ENCODE data around the gene LARGE1.
A peak's percentile ranks its signal among the peaks of the same experiment; 100 is the strongest.
"Not testable (repeated sequence)": the region's sequence is repeated elsewhere in the genome, so short reads cannot be mapped to it uniquely, and the experiment has no call there.

LARGE1 gene

DNA sequence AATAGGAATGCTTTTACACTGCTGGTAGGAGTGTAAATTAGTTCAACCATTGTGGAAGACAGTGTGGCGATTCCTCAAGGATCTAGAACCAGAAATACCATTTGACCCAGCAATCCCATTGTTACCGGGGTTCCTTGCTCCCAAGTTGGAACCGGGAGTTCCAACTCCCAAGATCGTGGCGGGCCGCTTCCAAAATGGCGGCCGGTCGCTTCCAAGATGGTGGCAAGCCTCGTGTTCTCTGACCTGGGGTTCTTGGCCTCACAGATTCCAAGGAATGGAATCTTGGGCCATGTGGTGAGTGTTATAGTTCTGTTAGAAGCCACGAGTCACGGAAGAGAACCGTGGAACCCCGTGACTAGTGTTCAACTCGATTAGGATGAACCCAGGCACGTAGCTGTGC is 62.5 kb downstream of the LARGE1 start:
- DNase-seq (ENCODE audit: low spot score), result not testable (repeated sequence)

DNA sequence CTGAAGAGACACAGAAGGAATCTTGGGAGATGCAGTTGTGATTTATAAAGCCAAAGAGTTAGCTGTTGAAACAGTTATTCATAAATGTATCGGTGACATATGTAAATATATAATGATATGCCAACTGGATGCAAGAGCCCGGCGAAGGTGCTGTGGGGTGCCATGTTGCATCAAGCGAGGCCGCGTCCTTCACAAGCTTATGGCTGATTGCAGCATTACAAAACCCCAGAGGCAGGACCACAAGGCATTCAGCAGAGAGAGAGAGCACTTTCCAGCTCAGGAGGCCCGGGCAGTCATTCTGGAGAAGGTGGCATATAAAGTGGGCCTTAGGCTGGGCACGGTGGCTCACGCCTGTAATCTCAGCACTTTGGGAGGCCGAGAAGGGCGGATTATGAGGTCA is 65.6 kb downstream of the LARGE1 start:
- no peak for DNase-seq (ENCODE audit: low spot score)

DNA sequence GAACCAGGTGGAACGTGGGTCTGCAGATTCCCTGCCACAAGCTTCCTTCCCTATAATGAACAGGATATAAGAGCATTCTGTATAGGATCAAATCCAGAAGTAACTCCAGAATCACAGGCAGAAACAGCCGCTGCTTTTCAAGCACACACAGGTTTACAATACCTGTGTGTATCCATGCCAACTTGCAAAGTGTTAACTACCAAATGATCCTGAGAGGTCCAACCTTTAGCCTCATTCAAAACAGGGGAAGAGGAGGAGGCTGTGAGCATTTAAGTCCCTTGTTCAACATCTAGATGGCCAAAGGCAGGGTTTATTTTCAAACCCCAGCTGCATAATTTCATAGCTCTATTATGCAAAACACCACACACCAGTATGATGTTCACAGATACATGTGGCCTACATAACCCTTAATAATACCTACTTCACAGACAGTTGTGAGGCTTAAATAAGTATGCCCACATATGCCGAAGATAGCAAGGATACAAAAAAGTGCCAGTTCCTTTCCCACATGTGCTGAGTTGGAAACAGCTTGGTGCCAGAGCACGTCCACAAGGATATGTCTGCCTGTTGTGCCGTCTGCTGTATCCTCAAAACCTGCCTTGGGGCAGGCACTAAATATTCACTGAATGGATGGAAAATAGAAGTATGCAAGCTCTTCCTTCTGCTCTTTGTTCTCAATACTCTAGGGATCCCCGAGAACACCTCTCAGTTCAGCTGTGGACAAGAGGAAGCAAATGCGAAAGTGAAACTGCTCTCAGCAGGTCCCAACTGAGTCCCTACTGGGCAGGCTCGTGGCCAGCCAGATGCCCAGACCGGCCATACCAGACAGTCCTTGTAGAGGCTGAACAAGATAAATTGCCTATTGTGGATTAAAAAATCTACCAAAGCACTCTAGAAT is 66.8 kb downstream of the LARGE1 start:
- no peak for DNase-seq (ENCODE audit: low spot score)

DNA sequence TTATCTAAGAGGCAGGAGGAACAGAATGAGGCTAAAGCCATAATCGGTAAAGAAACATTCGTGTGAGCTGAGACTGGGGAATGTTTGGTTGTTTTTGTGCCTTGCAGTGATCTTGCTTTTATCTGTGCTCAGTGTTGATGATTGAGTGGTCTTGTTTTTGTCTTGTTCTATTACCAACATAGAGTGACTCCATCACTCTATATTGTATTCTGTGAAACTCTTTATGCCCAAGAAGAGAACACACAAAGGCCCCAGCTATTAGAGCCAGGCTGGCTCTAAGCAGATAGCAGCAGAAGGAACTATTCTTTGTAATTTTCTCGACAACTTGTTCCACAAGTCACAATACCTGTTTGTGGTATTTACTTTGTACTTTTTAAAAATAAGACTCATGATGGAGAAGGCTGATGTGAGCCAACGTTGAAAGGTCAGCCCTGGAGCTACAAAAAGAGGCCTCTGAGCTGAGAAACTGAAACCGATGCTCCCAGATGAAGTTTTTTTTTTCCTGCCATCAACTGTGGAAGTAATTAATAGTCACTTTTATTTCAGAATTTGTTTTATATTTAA is 68.4 kb downstream of the LARGE1 start:
- DNase-seq (ENCODE audit: low spot score), result no peak

DNA sequence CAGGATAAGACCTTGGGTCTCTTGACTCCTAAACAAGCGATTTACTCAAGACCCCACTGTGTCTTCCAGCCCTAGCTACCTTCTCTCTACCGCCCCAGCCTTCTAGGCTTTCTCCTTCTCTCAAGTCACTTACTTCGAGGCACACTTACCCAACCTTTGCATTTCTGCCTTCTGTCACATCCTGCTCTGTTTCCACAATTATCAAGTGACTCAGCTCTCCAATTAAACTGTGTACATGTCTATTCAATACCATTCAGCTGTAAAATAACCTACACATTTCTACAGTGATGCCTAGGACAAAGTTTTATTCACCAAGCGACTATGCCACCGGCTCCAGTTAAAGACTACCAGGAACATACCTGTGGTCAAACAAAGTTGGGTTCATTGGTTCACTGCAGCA is 69.0 kb downstream of the LARGE1 start:
- no peak for DNase-seq (ENCODE audit: low spot score)

DNA sequence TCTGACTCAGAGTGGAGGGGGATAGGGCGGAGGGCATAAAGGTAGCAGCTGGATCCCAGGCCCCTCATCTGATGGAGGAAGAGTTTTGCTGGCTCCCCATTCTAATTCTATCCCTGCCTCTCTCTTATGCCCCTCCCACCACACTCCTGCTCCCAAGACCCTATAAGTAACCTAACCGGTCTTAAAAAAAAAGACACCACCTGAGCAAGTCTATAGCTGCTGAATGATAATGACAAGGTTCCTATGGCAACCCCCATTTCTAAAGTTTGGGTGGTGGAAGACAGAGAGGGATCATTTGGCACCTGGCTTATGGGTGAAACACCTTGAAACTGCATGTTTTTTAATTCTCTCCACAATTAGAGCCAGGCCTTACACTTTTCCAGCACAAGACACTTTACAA is 69.6 kb downstream of the LARGE1 start:
- DNase-seq (ENCODE audit: low spot score), result no peak

DNA sequence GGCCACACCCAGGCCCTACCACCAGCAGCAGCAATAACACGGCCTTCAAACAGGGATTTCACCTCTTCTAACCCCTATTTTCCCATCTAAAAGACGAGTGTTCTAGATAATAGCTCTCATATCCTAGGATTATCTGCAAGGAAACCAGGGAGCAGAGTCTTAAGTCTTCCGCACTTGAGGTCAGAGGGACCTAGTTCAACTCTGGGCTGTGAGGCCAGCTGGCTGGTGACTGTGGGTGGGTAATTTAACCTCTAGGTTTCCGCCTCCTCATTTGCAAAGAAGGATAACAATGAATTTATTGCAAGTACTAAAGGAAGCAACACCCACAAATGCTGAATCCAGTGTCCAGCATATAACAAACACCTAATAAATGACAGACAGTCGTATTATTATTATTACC is 70.1 kb downstream of the LARGE1 start:
- no peak for DNase-seq (ENCODE audit: low spot score)

DNA sequence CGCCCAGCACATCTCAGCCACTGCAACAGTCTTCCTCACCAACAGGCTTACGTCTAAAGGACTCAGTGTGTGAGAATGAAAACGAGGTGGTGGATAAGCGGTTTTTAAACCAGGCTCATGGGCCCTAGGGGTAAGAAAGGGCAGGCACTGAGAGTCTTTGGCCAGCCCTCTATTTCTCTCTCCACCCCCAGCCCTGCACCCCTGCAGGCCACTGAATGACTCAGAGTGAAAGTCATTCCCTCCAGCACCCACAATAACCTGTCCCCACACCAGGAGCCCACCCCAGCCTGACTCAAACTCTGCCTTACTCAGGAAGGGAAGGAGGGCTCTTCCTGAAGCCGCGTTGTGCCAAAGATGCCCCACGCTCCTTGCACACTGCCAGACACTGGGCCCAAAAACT is 72.0 kb downstream of the LARGE1 start:
- DNase-seq (ENCODE audit: low spot score), result no peak

DNA sequence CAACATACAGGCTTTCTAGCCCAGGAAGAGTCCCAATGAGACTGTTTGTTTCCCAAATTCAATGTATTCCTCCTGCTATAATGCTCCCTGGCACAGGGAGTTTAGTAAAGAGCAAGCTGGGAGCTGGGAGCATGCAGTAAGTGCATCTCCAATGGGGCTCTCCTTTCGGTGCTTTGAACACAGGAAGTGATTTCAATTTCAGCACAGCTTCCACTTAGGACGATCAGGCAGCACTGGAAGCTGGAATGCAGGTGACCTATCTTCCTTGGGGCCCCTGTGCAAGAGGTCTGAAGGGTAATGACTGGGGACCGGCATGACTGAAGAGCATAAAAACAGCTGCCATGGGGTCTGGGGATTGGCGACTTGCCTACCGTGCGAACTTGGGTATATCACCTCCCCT is 76.0 kb downstream of the LARGE1 start:
- DNase-seq (ENCODE audit: low spot score), result no peak

DNA sequence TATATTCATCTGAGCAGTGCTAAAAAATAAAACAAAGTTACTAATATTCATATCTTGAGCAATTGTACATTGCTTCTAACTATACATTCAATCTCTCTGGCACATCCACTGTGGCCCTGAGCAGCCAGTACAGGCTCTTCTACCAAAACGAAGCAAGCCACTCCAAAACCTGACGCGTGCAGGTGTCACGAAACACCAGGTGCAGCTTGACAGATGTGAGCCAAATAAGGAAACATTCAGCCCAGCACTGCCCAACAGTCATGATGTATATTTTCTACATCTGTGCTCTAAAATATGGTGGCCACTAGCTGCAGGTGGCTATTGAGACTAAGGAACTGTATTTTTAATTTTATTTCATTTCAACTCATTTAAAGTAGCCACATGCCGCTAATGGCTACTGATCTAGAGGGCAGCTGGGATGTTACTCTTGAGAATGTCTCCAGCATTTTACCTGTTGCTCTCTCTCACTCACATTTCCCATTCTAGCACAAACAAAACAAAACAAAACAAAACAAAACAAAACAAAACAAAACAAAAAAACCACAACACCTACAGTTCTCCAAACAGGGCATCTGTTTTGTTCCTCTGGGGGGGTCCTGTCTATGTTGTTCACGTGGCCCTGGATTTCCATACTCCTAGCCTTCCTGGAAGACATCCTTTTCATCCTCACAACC is 77.7 kb downstream of the LARGE1 start:
- no peak for DNase-seq (ENCODE audit: low spot score)

DNA sequence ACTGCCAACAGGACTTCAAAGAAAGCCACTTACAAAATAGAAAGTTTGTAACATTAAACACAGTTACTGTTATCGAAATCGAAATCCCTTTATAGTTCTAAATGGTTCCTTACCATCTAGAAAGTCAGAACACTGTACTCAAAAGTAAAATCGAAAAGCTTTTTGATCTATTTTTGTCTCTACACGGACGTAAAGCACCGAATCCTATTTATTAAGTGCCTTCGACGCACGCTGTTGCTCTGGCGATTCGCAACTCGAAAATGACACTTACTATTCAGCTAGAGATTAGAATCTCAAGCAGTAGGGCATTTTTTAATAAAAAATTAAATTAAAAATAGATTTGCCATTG is 78.3 kb downstream of the LARGE1 start:
- DNase-seq (ENCODE audit: low spot score), result no peak

DNA sequence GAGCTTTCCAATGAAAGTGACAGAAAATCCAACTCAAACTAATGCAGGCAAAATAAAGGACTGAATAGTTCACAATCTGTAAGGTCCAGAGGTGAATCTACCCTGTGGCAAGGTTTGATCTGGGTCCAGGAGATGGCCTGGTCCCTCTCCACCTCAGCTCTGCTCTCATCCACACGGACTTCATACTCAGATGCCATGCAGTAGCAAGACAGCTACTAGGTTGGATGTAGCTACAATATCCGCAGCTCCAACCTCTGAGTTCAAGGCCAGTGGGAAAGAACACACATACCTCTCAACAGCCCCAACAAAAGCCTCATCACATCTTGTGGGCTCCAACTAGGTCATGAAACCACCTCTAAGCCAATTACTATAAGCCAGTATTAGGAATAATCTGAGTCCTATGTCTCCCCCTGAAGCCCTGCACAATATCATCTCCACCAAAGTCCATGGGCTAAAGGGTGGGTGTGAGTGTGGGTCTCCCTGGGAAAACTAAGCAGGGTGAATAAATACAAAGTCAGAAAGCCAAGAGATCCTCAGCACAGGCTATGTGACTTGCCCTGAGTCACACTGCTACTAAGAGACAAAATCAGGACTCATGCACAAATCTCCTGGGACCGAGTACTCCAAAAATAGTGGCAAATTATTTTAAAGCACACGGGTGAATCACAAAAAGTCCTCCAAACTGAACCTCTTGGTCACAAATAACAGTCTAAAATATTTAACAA is 78.8 kb downstream of the LARGE1 start:
- no peak for DNase-seq (ENCODE audit: low spot score)

DNA sequence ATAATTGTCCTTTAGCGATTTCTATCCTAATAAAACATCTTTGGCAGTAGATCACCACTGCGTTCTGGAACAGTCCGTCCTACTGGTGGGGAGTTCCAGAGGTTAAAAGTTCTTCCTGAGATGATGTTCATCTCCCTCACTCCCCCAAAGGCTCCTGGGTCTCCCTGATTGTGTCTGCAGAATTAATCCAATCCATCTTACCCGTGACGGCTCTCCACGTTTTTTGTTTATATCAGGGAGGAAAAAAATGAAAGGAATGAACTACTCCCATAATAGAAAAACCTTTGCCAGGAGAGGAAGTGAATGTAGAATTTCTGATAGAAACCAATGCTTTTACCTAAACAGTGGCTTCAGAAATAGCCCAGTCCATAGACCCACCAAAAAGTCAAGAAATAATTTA is 81.6 kb downstream of the LARGE1 start:
- no peak for DNase-seq (ENCODE audit: low spot score)

DNA sequence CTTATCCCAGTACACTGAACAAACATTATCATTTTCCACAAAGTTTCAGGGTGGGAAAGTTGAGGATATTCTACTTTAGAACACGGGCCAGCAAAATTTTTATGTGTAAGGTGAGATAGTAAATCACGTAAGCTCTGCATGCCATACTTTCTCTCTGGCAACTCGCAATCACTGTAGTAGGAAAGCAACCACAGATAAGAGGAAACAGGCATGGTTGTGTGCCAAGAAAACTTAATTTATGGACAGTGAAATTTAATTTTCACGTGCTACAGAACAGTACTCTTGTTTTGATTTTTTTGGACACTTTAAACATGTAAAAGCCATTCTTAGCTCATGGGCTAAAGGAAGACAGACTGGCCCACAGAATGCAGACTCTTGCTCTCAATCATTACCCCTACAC is 82.5 kb downstream of the LARGE1 start:
- peak; percentile 72 for DNase-seq (ENCODE audit: low spot score)

DNA sequence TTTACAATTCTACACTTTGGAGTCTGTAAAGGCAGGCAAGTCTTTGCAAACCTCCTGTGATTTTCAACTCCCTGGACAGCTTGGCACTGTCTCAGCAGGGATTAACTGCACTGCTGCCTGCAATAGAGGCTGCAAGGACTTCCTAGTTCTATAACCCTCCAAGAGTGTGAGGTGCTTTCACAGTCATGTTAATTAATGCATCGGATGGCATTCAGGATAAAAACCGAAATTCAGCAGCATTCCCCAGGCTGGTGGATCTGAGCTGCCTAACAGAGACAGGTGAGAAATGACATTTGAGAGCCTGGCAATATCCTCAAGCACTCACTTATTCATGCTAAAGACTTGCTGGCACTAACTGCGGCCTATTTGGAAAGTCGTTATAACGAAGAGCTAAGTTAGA is 85.0 kb downstream of the LARGE1 start:
- no peak for DNase-seq (ENCODE audit: low spot score)

DNA sequence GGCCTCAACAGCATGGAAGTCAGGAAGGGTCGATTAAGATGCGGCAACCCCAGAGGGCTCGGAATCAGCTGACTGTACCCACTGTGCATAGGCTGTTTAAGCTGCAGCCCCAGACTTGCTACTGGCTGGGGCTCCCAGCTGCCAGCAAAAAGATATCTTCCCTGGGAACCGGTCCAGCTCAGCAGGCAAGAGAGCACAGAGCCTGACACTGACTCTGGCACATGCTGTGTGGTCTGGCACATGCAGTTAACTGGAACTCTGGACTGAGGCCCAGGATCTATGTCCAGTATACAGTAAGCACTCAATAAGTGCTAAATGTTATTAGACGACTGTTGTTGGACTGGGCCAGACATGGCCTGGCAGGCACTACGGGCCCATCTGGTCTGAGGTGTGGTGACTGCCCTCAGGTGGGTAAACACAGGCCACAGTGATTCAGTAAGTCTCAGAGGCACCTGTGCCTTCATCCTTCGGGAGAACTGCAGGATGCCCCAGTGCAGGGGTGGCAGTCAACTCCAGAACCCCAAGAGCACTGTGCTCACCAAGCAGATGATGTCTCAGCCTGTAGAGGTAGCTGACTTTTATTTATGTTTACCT is 87.6 kb downstream of the LARGE1 start:
- no peak for DNase-seq (ENCODE audit: low spot score)

DNA sequence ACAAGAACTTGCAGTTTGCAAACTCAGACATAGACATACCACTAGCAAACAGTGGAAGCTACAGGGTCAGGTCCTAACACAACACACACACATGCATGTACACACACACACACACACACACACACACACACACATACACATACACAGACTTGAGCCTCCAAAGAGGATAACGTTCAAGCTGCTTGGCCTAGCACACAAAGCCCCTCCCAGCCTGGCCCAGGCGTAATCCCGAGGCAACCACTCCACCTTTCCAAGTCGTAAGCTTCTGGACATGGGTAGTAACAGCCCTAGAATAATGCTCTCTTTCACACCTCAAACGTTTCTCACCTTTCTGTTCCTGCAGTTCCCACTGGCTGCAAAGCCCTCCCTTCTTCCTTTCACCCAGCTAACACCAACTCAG is 88.6 kb downstream of the LARGE1 start:
- no peak for DNase-seq (ENCODE audit: low spot score)

DNA sequence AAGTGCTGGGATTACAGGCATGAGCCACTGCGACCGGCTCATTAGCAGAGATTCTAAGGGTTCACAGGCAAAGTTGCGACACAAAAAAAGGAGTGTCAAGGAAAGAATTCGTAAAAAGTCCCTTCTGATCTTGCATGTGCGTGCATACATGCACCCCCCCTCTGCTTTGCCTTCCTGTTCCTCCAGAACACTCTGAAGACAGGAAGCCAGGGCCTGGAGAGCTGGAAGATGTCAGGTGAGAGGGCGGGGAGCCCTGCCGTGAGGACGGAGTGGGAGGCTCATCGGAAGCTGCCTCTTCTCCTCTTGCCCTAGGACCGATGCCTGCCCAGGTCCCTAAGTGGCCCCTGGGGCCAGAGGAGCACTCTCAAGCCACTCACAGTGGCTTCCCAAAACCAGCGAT is 89.1 kb downstream of the LARGE1 start:
- DNase-seq (ENCODE audit: low spot score), result no peak

DNA sequence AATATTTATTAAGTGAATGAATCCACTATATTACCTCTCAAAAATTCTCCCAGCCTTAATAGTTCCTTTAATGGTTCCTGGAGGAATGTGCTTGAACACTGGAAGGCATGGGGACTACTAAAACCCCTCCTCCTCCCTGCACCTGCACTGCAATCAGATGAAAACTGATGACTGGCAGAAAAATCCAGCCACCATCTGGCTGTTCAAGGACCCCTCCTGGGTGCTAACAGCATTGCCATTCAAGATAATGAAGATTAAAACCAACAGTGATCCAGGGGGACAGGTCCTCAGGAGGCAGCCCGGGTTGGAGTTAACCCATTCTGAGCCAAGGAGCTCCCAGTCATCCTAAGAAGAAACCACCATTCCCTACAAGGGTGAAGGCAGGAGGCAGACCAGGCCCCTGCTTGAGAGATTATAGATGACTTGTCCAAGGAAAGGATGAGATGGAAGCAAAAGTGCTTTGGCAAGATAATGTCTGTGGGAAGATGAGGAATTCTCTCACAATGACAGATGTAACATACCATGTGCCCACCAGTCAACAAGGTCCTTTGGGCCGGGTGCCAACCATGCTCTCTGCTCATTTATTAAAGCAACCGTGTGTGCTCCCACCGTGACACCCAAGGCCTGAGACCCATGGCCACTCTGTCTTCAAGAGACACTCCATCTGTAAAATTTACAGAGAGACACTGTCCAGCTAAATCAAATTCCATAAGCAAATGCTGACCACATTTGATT is 90.6 kb downstream of the LARGE1 start:
- peak; percentile 95 for DNase-seq (ENCODE audit: low spot score)

DNA sequence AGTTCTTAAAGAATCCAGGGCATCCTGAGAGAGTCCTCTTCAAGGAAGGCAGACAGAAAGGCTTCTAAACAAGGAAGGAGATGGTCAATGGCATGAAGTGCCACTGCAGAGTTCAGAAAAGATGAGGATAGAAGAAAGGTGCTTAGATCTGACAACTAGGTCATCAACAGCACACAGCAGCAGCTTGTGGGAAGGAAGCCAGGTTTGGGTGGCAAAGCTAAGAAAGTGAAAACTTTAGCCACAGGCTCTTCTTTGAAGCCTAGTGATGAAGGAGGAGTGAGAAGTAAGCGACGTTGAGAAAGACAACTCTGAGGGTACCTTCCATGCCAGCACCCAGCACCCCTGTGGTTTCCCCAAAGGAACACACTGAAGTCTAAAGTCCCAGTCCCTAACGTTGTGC is 92.0 kb downstream of the LARGE1 start:
- DNase-seq (ENCODE audit: low spot score), result no peak

DNA sequence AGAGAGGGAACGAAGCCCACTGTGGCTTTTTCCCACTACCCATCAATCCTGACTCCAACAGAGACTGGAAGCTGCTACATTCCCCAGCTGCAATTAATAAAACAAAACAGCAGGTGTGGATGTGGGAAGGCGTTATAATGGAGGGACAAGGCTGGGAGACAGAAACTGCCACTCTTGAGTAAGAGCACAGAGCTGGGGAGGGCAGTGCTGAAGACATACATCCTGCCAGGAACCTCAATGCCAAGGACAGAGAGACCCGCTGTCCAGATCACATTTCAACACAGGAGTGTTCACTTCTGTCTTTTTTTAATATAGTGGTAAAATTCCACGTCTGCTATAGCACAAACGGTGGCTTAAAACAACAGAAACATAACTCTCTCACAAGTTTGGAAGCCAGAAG is 94.5 kb downstream of the LARGE1 start:
- DNase-seq (ENCODE audit: low spot score), result no peak
